WTC11 (cell line): ENCODE results near the gene SH3PXD2A. TPM values are rescaled to one million over a fixed set of nuclear protein-coding genes. Genes with fewer than 3 reads are reported as not detected.

ENCODE experiments used
- ATAC-seq: fragments of 200-7000 bp; cut with Tn5 transposase; 2 replicates; pipeline ENCODE4 v1.10.0; 2021; ENCODE audit warnings: mild to moderate bottlenecking, moderate library complexity
- CTCF ChIA-PET: fragments of 300-600 bp; sonication (Branson Sonifier 250); formaldehyde crosslinking; loops from one replicate; lab custom pipeline; 2021; ENCODE audit warnings: antibody characterized with exemption; lab: Charles Lee
- POLR2A ChIA-PET: fragments of 350-600 bp; sonication (Branson Sonifier 250); formaldehyde crosslinking; loops from one replicate; lab custom pipeline; 2021; ENCODE audit warnings: antibody characterized with exemption; lab: Charles Lee
- DNase-seq: peaks from one replicate; pipeline ENCODE4 v3.0.0; 2021; ENCODE audit warnings: low spot score
- H3K27ac Mint-ChIP-seq: 2 replicates; pipeline ENCODE4 v1.8.0; 2021; ENCODE audit warnings: mixed read lengths
- H3K27me3 Mint-ChIP-seq: 2 replicates; pipeline ENCODE4 v1.8.0; 2021; ENCODE audit warnings: low read depth, mild to moderate bottlenecking, moderate library complexity, mixed read lengths
- H3K36me3 Mint-ChIP-seq: 2 replicates; pipeline ENCODE4 v1.8.0; 2021; ENCODE audit warnings: mixed read lengths
- H3K4me1 Mint-ChIP-seq: 2 replicates; pipeline ENCODE4 v1.8.0; 2022; ENCODE audit warnings: mixed read lengths
- H3K4me3 Mint-ChIP-seq: 2 replicates; pipeline ENCODE4 v1.8.0; 2021; ENCODE audit warnings: mild to moderate bottlenecking, moderate library complexity, mixed read lengths
- H3K9me3 Mint-ChIP-seq: 2 replicates; pipeline ENCODE4 v1.8.0; 2021; ENCODE audit warnings: mixed read lengths
- CREB1 ChIP-seq: sonication (generic); formaldehyde crosslinking; IDR thresholded peaks from 2 replicates; pipeline ENCODE4 v1.8.0; 2023; ENCODE audit warnings: mild to moderate bottlenecking, missing genetic modification reagents
- FOXJ3 ChIP-seq: sonication (generic); formaldehyde crosslinking; IDR thresholded peaks from 2 replicates; pipeline ENCODE4 v1.9.0; 2021; ENCODE audit warnings: missing genetic modification reagents, mild to moderate bottlenecking, borderline replicate concordance
- FOXP1 ChIP-seq: sonication (generic); formaldehyde crosslinking; IDR thresholded peaks from 2 replicates; pipeline ENCODE4 v1.8.0; 2022; ENCODE audit warnings: missing genetic modification reagents, mild to moderate bottlenecking, moderate library complexity, borderline replicate concordance
- IRF2 ChIP-seq: sonication (generic); formaldehyde crosslinking; IDR thresholded peaks from 2 replicates; pipeline ENCODE4 v1.8.0; 2022; ENCODE audit warnings: low read depth, missing genetic modification reagents, borderline replicate concordance
- NR1H2 ChIP-seq: sonication (generic); formaldehyde crosslinking; IDR thresholded peaks from 2 replicates; pipeline ENCODE4 v1.9.0; 2021; ENCODE audit warnings: mild to moderate bottlenecking, moderate library complexity, missing genetic modification reagents
- OVOL2 ChIP-seq: fragments of 250-450 bp; sonication (Bioruptor Pico); IDR thresholded peaks from 2 replicates; pipeline ENCODE4 v1.9.0; 2021; ENCODE audit warnings: mild to moderate bottlenecking, borderline replicate concordance
- USF1 ChIP-seq: sonication (generic); formaldehyde crosslinking; IDR thresholded peaks from 2 replicates; pipeline ENCODE4 v1.8.0; 2022; ENCODE audit warnings: mild to moderate bottlenecking, missing genetic modification reagents
- ZNF219 ChIP-seq: sonication (generic); formaldehyde crosslinking; IDR thresholded peaks from 2 replicates; pipeline ENCODE4 v1.8.0; 2023; ENCODE audit warnings: missing genetic modification reagents, mild to moderate bottlenecking, borderline replicate concordance
- ZNF425 ChIP-seq: fragments of 250-450 bp; sonication (Bioruptor Pico); conservative IDR thresholded peaks from 2 replicates; pipeline ENCODE4 v1.9.0; 2021; ENCODE audit warnings: mild to moderate bottlenecking
- total RNA-seq: library from RNA; stranded (reverse); gene quantifications from 3 replicates; pipeline ENCODE4 v1.2.3, GENCODE V29; 2021
- TF ChIP-seq, protein P1 (sequence below): sonication (generic); formaldehyde crosslinking; IDR thresholded peaks from 2 replicates; pipeline ENCODE4 v1.8.1; 2022; ENCODE audit warnings: missing genetic modification reagents, borderline replicate concordance
- TF ChIP-seq, protein P2 (sequence below): fragments of 250-450 bp; sonication (Bioruptor Pico); IDR thresholded peaks from 2 replicates; pipeline ENCODE4 v1.9.0; 2021; ENCODE audit warnings: moderate library complexity, mild to moderate bottlenecking, inconsistent platforms, borderline replicate concordance
- TF ChIP-seq, protein P3 (sequence below): sonication (generic); formaldehyde crosslinking; IDR thresholded peaks from 2 replicates; pipeline ENCODE4 v1.8.0; 2023; ENCODE audit warnings: missing genetic modification reagents

SH3PXD2A gene
- total RNA-seq, 1 experiment from 2014 or later: 15.7 TPM

DNA sequence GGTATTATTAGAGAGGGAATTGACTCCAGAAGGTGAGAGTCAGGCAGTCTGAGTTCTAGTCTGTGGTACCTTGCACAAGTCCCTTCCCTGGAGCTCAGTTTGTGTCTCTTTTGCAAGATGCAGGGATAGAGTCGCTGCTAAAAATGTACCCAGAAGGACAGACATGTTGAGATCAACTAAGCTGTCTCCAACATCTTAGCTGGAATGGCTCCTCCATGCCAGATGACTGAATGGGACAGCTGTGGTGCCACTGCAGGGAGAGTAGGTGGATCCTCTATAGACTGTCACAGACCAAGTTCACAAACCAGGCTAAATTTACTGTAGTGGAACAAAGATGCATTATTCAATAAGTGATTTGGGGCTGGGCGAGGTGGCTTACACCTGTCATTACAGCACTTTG is 241.8 kb downstream of the SH3PXD2A start:
- no peak for DNase-seq
- ChIA-PET POLR2A (no interaction called here), CTCF (interaction anchor here (1.0 to 2.7 kb wide), 5 partner anchors 15 to 98 kb away, joined by 3 to 20 read pairs (median 9); no protein-coding TSS in a partner anchor)
- H3K4me3 Mint-ChIP-seq: no peak overlapping the region
- no peak overlapping the region for H3K27ac Mint-ChIP-seq
- H3K27me3 Mint-ChIP-seq: no peaks in the 10 kb centered on the region
- no peaks in the 10 kb centered on the region for H3K9me3 Mint-ChIP-seq
- TF ChIP-seq ZNF219 (CRISPR knock-in tag): no peak
- TF ChIP-seq, protein P1, sequence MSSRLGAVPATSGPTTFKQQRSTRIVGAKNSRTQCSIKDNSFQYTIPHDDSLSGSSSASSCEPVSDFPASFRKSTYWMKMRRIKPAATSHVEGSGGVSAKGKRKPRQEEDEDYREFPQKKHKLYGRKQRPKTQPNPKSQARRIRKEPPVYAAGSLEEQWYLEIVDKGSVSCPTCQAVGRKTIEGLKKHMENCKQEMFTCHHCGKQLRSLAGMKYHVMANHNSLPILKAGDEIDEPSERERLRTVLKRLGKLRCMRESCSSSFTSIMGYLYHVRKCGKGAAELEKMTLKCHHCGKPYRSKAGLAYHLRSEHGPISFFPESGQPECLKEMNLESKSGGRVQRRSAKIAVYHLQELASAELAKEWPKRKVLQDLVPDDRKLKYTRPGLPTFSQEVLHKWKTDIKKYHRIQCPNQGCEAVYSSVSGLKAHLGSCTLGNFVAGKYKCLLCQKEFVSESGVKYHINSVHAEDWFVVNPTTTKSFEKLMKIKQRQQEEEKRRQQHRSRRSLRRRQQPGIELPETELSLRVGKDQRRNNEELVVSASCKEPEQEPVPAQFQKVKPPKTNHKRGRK: no peak
- no peak for ATAC-seq
- H3K36me3 Mint-ChIP-seq: no peaks in the 10 kb centered on the region
- peaks cover 10% of the 10 kb centered on the region for H3K4me1 Mint-ChIP-seq

DNA sequence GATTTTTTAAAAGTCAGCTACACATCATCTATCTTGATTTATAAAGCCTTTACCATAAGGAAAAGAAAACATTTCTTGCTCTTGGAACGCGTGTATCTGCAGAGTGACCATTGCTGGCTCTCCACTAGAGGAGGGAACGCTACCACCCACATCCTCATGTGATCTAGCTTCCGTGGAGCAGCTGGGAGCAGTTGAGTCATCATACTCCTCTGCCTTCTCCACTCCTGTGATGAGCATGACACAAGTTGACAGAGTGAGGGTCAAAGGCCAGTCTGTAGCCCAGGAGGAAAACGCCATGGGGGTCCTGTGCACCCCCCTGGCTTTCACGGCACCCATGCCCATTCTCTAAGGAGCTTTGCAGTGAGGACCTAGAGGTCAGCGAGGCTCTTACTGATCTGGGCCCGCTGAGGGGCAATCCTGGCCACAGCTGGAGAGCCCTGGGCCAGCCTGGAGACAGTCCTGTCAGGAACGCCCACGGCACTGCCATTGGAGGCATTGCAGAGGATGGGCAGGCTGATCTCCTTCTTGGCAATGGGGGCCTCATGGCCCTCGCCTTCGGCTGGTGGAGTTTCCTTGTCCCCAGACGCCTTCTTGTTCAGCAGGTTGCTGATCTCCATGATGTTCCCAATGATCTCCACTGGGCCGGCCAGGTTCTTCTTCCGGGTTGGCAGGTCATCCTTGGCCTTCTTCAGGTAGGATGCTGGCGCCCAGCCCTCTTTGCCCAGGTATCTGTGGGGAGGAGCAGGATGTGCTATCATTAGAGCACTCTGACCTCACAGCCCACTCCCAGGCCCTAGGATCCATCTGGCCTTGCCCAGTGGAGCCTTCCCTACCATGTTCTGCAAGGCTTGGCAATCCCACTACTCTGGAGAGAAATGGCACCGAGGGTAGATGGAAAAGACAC is 242.7 kb downstream of the SH3PXD2A start:
- DNase-seq: no peak
- H3K36me3 Mint-ChIP-seq: peaks cover 2% of the 10 kb centered on the region
- H3K4me3 Mint-ChIP-seq: no peak overlapping the region
- ATAC-seq: no peak
- POLR2A ChIA-PET: no interaction called here
- TF ChIP-seq USF1 (CRISPR knock-in tag): no peak
- CTCF ChIA-PET: interaction anchor here (2.4 to 3.7 kb wide), 2 partner anchors 20 to 73 kb away, joined by 9 to 27 read pairs; no protein-coding TSS in a partner anchor
- no peak overlapping the region for H3K27ac Mint-ChIP-seq
- no peaks in the 10 kb centered on the region for H3K9me3 Mint-ChIP-seq
- peaks cover 10% of the 10 kb centered on the region for H3K4me1 Mint-ChIP-seq
- H3K27me3 Mint-ChIP-seq: no peaks in the 10 kb centered on the region

DNA sequence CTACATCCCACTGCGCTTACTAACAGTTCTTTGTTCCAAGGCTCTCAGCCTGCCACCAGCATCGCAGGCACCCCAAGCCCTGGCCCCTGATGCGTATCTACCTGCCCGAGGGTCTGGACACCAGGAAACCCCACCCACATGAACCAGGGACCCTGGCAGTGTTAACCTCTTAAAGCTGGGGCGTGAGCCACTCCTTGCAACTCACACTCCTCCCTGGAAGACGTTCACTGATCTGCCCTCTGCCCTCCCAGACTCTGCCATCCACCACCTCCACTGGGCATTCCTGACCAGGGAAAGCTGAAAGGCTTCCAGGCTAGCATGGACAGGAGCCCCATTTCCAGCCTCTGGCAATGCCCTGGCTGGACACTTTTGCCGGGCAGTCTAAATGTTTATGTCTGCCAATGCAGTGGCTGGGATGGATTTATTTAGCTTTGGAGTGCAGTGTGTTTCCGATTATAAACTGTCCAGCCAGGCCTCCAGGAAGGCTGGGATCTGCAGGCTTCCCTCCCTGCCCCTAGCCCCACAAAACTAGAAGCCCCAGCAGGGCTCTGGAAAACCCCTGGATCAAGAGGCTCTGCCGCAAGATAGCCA is 244.4 kb downstream of the SH3PXD2A start:
- Mint-ChIP-seq H3K27ac (no peak overlapping the region), H3K27me3 (peaks cover 2% of the 10 kb centered on the region; the same call in 1 of the 2 replicates), H3K4me3 (no peak overlapping the region), H3K36me3 (peaks cover 9% of the 10 kb centered on the region), H3K9me3 (peaks cover 2% of the 10 kb centered on the region), H3K4me1 (peaks cover 10% of the 10 kb centered on the region)
- POLR2A ChIA-PET: interaction anchor here (0.5 kb wide), 1 partner anchor 33 kb away, joined by 4 read pairs; no protein-coding TSS in a partner anchor
- TF ChIP-seq NR1H2 (CRISPR knock-in tag) (no peak), CREB1 (no peak), USF1 (CRISPR knock-in tag) (no peak), IRF2 (no peak), ZNF425 (CRISPR knock-in tag) (no peak), FOXP1 (no peak), FOXJ3 (CRISPR knock-in tag) (no peak), OVOL2 (no peak)
- TF ChIP-seq, protein P2, sequence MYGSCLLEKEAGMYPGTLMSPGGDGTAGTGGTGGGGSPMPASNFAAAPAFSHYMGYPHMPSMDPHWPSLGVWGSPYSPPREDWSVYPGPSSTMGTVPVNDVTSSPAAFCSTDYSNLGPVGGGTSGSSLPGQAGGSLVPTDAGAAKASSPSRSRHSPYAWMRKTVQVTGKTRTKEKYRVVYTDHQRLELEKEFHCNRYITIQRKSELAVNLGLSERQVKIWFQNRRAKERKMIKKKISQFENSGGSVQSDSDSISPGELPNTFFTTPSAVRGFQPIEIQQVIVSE (CRISPR knock-in tag): no peak
- TF ChIP-seq, protein P3, sequence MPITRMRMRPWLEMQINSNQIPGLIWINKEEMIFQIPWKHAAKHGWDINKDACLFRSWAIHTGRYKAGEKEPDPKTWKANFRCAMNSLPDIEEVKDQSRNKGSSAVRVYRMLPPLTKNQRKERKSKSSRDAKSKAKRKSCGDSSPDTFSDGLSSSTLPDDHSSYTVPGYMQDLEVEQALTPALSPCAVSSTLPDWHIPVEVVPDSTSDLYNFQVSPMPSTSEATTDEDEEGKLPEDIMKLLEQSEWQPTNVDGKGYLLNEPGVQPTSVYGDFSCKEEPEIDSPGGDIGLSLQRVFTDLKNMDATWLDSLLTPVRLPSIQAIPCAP (CRISPR knock-in tag): no peak
- ATAC-seq: no peak
- CTCF ChIA-PET: interaction anchor here (1.3 to 3.7 kb wide), 2 partner anchors 13 to 75 kb away, joined by 3 to 27 read pairs; no protein-coding TSS in a partner anchor
- no peak for DNase-seq
